B cell (primary cell): ENCODE results near the gene DNAH2. TPM values are rescaled to one million over a fixed set of nuclear protein-coding genes. Genes with fewer than 3 reads are reported as not detected.

Experiments
- ATAC-seq: fragments of 200-7000 bp; cut with Tn5 transposase; one replicate; pipeline ENCODE4 v1.10.0; 2021; ENCODE audit warnings: low read depth, mild to moderate bottlenecking, moderate number of reproducible peaks, moderate library complexity
- CTCF ChIA-PET: fragments of 350-600 bp; sonication (Branson Sonifier 250); formaldehyde crosslinking; loops from one replicate; lab custom pipeline; 2021; ENCODE audit warnings: antibody characterized with exemption, inconsistent platforms; lab: Charles Lee
- POLR2A ChIA-PET: fragments of 350-600 bp; sonication (Branson Sonifier 250); formaldehyde crosslinking; loops from one replicate; lab custom pipeline; 2021; ENCODE audit warnings: antibody characterized with exemption; lab: Charles Lee
- DNase-seq: peaks from one replicate; pipeline ENCODE4 v3.0.0; 2013
- H2AFZ ChIP-seq: 2 replicates; pipeline ENCODE4 v1.6.1; 2012; ENCODE audit warnings: mild to moderate bottlenecking, low read depth, low read length; ENCODE audit not compliant: insufficient read depth, poor library complexity, severe bottlenecking
- H3K27ac ChIP-seq, 2 donors: 1 replicate in 1 of 2; 2 replicates in 1 of 2; pipeline ENCODE4 v1.5.1; 2012 to 2013; ENCODE audit warnings: low read length in 2 of 2, mild to moderate bottlenecking in 2 of 2, moderate library complexity in 1 of 2
- H3K27me3 ChIP-seq, 4 experiments: fragments of 200-600 bp in 1 of 4; sonication (generic) in 1 of 4; replicated peaks in 1 of 4; 1 replicate in 2 of 4; 2 replicates in 2 of 4; pipeline versions ENCODE4 v1.6.1 to v1.7.0; 2013 to 2016; ENCODE audit warnings: low read length in 3 of 4, mild to moderate bottlenecking in 2 of 4, mixed read lengths in 1 of 4, moderate library complexity in 1 of 4; ENCODE audit not compliant: insufficient read depth in 4 of 4, control insufficient read depth in 3 of 4; ENCODE audit errors: control extremely low read depth in 1 of 4
- H3K36me3 ChIP-seq, 2 experiments: replicated peaks in 1 of 2; 1 replicate in 1 of 2; 2 replicates in 1 of 2; pipeline versions ENCODE4 v1.6.1 to v1.7.1; 2013; ENCODE audit warnings: low read length in 1 of 2; ENCODE audit not compliant: insufficient read depth in 2 of 2, control insufficient read depth in 1 of 2; ENCODE audit errors: control extremely low read depth in 1 of 2, extremely low read depth in 1 of 2
- H3K4me1 ChIP-seq, 2 donors: fragments of 200-600 bp in 1 of 2; sonication (generic) in 1 of 2; 1 replicate in 1 of 2; 2 replicates in 1 of 2; pipeline versions ENCODE4 v1.5.1 to v1.6.1; 2013 to 2017; ENCODE audit warnings: low read length in 2 of 2; ENCODE audit not compliant: control insufficient read depth in 2 of 2, insufficient read depth in 2 of 2
- H3K4me2 ChIP-seq: replicated peaks from 2 replicates; pipeline ENCODE3; 2012; ENCODE audit warnings: mild to moderate bottlenecking, low read depth, low read length; ENCODE audit not compliant: poor library complexity, severe bottlenecking
- H3K4me3 ChIP-seq, 5 experiments: fragments of 200-600 bp in 1 of 5; sonication (generic) in 1 of 5; 1 replicate in 3 of 5; 2 replicates in 2 of 5; pipeline versions ENCODE4 v1.5.1 to v1.7.0; 2011 to 2016; ENCODE audit warnings: low read length in 4 of 5, mild to moderate bottlenecking in 4 of 5, low read depth in 2 of 5, control low read depth in 1 of 5, moderate library complexity in 1 of 5; ENCODE audit not compliant: insufficient read depth in 1 of 5; ENCODE audit errors: control extremely low read depth in 1 of 5, extremely low read depth in 1 of 5
- H3K79me2 ChIP-seq: fragments of 200-600 bp; sonication (generic); one replicate; pipeline ENCODE4 v1.6.0; 2016; ENCODE audit warnings: low read length; ENCODE audit not compliant: control insufficient read depth, insufficient read depth
- H3K9ac ChIP-seq: fragments of 200-600 bp; sonication (generic); 2 replicates; pipeline ENCODE4 v1.6.1; 2017; ENCODE audit warnings: mild to moderate bottlenecking, low read length, moderate library complexity
- H3K9me3 ChIP-seq, 3 donors: one replicate each; pipeline versions ENCODE4 v1.6.1 to v1.7.1; 2013; ENCODE audit warnings: low read length in 2 of 3; ENCODE audit not compliant: control insufficient read depth in 2 of 3, insufficient read depth in 1 of 3; ENCODE audit errors: control extremely low read depth in 1 of 3
- H4K20me1 ChIP-seq: 2 replicates; pipeline ENCODE4 v1.6.0; 2012; ENCODE audit warnings: mild to moderate bottlenecking, low read length; ENCODE audit not compliant: insufficient read depth, control insufficient read depth, poor library complexity, severe bottlenecking
- H3K27ac Mint-ChIP-seq: one replicate; pipeline ENCODE4 v1.8.0; 2021; ENCODE audit warnings: mixed read lengths
- H3K27me3 Mint-ChIP-seq: one replicate; pipeline ENCODE4 v1.8.0; 2021; ENCODE audit warnings: mixed read lengths
- H3K4me1 Mint-ChIP-seq: one replicate; pipeline ENCODE4 v1.8.0; 2021; ENCODE audit warnings: mixed read lengths
- H3K4me3 Mint-ChIP-seq: one replicate; pipeline ENCODE4 v1.8.0; 2021; ENCODE audit warnings: mixed read lengths
- H3K9me3 Mint-ChIP-seq: one replicate; pipeline ENCODE4 v1.8.0; 2022; ENCODE audit warnings: mixed read lengths; ENCODE audit not compliant: insufficient read depth
- CTCF ChIP-seq: fragments of 200-600 bp; IDR thresholded peaks from one replicate; pipeline ENCODE4 v1.8.0; 2022; ENCODE audit warnings: antibody characterized with exemption, mild to moderate bottlenecking
- EZH2 ChIP-seq: IDR thresholded peaks from 2 replicates; pipeline ENCODE4 v1.6.1; 2012; ENCODE audit warnings: borderline replicate concordance, low read depth, mild to moderate bottlenecking, moderate library complexity, low read length; ENCODE audit not compliant: insufficient read depth, poor library complexity, severe bottlenecking
- WGBS: methylation state at CpG from one replicate; pipeline ENCODE4 v1.1.5; 2013; ENCODE audit warnings: missing lambda C conversion rate; ENCODE audit not compliant: insufficient coverage; 5-methylcytosine and 5-hydroxymethylcytosine counted together
- intact Hi-C: fragments of 100-400 bp; cut with micrococcal nuclease; formaldehyde crosslinking; loops from one replicate; pipeline ENCODE4 v1.10.0; 2022
- polyA plus RNA-seq: library from polyadenylated mRNA; depleted of rRNA; stranded (reverse); fragments of >200 nt; gene quantifications from 2 replicates; pipeline ENCODE4 v1.2.3, GENCODE V29; 2012
- total RNA-seq, 2 donors: library from RNA; stranded (reverse); fragments of 120-200 nt in 1 of 2; gene quantifications; 1 replicate in 1 of 2; 2 replicates in 1 of 2; pipeline versions ENCODE4 v1.2.3 to v1.2.4, GENCODE V29; 2013 to 2022

The DNAH2 gene
- total and polyA plus RNA-seq, 2 donors (not counting 1 experiment from before 2014, with no cell fraction given): 0.03 TPM; not detected in 1

GRCh38 chr17:7727886-7728285 lies 10.3 kb downstream of the DNAH2 start:
- Mint-ChIP-seq H3K4me3 (no peak overlapping the region), H3K27ac (no peak overlapping the region), H3K9me3 (no peaks in the 10 kb centered on the region), H3K27me3 (peaks cover 20% of the 10 kb centered on the region), H3K4me1 (peaks cover 6% of the 10 kb centered on the region)
- intact Hi-C loops: no loop called here
- 94% methylated on average over 3 of the region's 3 CpGs for WGBS
- no peak overlapping the region for H3K9ac ChIP-seq
- no peak for DNase-seq
- no peak overlapping the region for H2AFZ ChIP-seq
- peaks cover 0 to 5% (median 2%) of the 10 kb centered on the region in 4 experiments for H3K27me3 ChIP-seq
- no peak overlapping the region for H3K4me2 ChIP-seq
- H3K9me3 ChIP-seq: no peaks in the 10 kb centered on the region
- peaks cover 4 to 6% of the 10 kb centered on the region in 2 donors for H3K4me1 ChIP-seq
- CTCF ChIA-PET: no interaction called here
- no peak overlapping the region for H3K4me3 ChIP-seq
- no peaks in the 10 kb centered on the region for H3K36me3 ChIP-seq
- no peaks in the 10 kb centered on the region for H4K20me1 ChIP-seq
- H3K79me2 ChIP-seq: no peaks in the 10 kb centered on the region
- H3K27ac ChIP-seq: no peak overlapping the region
- ATAC-seq: no peak
- POLR2A ChIA-PET: no interaction called here
- TF ChIP-seq CTCF: no peak
- TF ChIP-seq EZH2: no peak

GRCh38 chr17:7729816-7730215 lies 12.3 kb downstream of the DNAH2 start:
- peaks cover 22% of the 10 kb centered on the region for H3K27me3 Mint-ChIP-seq

More at GRCh38 chr17:7729816-7730215, 12.3 kb downstream of the DNAH2 start:
- no peak for TF ChIP-seq CTCF
- TF ChIP-seq EZH2: no peak
- Histone ChIP-seq H3K79me2 (no peaks in the 10 kb centered on the region), H3K27me3 (peaks cover 0 to 5% (median 0%) of the 10 kb centered on the region in 4 experiments), H4K20me1 (no peaks in the 10 kb centered on the region), H3K27ac (no peak overlapping the region), H2AFZ (no peak overlapping the region), H3K4me3 (no peak overlapping the region), H3K9ac (no peak overlapping the region), H3K9me3 (no peaks in the 10 kb centered on the region), H3K36me3 (no peaks in the 10 kb centered on the region), H3K4me2 (peak overlapping the region; percentile 22), H3K4me1 (peaks cover 4 to 6% of the 10 kb centered on the region in 2 donors)
- DNase-seq (no peak), ATAC-seq (no peak)
- no peak overlapping the region for H3K4me3 Mint-ChIP-seq
- ChIA-PET CTCF (interaction anchor here (0.5 to 2.6 kb wide), 6 partner anchors 14 to 983 kb away, joined by 3 to 10 read pairs (median 3); no protein-coding TSS in a partner anchor), POLR2A (interaction anchor here (0.6 kb wide), 1 partner anchor 108 kb away, joined by 9 read pairs; no protein-coding TSS in a partner anchor)
- H3K27ac Mint-ChIP-seq: no peak overlapping the region
- WGBS: no CpG with 5 or more reads among the region's 1 CpG
- intact Hi-C loops: no loop called here
- H3K4me1 Mint-ChIP-seq: peaks cover 6% of the 10 kb centered on the region
- H3K9me3 Mint-ChIP-seq: no peaks in the 10 kb centered on the region
